HEK293 (cell line): ENCODE results near the gene PAM.

ENCODE experiments used
- CTCF ChIA-PET: fragments of 350-600 bp; formaldehyde crosslinking; extraction: SDS; loops from one replicate; lab custom pipeline; 2021; ENCODE audit warnings: antibody characterized with exemption; lab: Yijun Ruan, JAX
- POLR2A ChIA-PET: fragments of 300-600 bp; formaldehyde crosslinking; extraction: SDS; loops from one replicate; lab custom pipeline; 2020; ENCODE audit warnings: antibody characterized with exemption, inconsistent platforms; lab: Yijun Ruan, JAX
- H3K27ac ChIP-seq: fragments of 200-500 bp; sonication (Bioruptor generic); 2 replicates; pipeline ENCODE4 v1.5.1; 2014; ENCODE audit warnings: low read depth, low read length, control low read depth, inconsistent platforms; ENCODE audit errors: extremely low read depth
- H3K36me3 ChIP-seq, 2 experiments: fragments of 200-500 bp in 1 of 2; sonication (Bioruptor generic) in 1 of 2; 1 replicate in 1 of 2; 2 replicates in 1 of 2; pipeline ENCODE4 v1.5.1; 2014 to 2017; ENCODE audit warnings: inconsistent platforms in 2 of 2, low read length in 2 of 2; ENCODE audit not compliant: control insufficient read depth in 2 of 2, insufficient read depth in 1 of 2
- H3K4me1 ChIP-seq: fragments of 200-500 bp; sonication (Bioruptor generic); 2 replicates; pipeline ENCODE4 v1.5.1; 2014; ENCODE audit warnings: mild to moderate bottlenecking, low read length, inconsistent platforms; ENCODE audit not compliant: control insufficient read depth, insufficient read depth
- H3K4me3 ChIP-seq: 2 replicates; pipeline ENCODE4 v1.5.1; 2011; ENCODE audit warnings: low read depth, mild to moderate bottlenecking, control low read depth, low read length, moderate library complexity
- H3K9me3 ChIP-seq: fragments of 200-500 bp; sonication (Bioruptor generic); 2 replicates; pipeline ENCODE4 v1.5.1; 2014; ENCODE audit warnings: low read depth, low read length, inconsistent platforms; ENCODE audit not compliant: control insufficient read depth, insufficient read depth
- BCL11A ChIP-seq: fragments of 450-650 bp; formaldehyde crosslinking; IDR thresholded peaks from 2 replicates; pipeline ENCODE4 v1.5.1; 2016; ENCODE audit warnings: low read depth, missing biosample characterization, missing genetic modification characterization
- KLF16 ChIP-seq: fragments of 450-650 bp; formaldehyde crosslinking; IDR thresholded peaks from 2 replicates; pipeline ENCODE4 v1.5.1; 2017; ENCODE audit warnings: missing biosample characterization, missing genetic modification characterization
- OSR2 ChIP-seq: fragments of 450-650 bp; formaldehyde crosslinking; IDR thresholded peaks from 2 replicates; pipeline ENCODE4 v1.5.1; 2016; ENCODE audit warnings: missing biosample characterization, missing genetic modification characterization
- SCRT2 ChIP-seq: fragments of 450-650 bp; formaldehyde crosslinking; IDR thresholded peaks from 2 replicates; pipeline ENCODE4 v1.5.1; 2016; ENCODE audit warnings: missing biosample characterization, missing genetic modification characterization
- ZBTB1 ChIP-seq: fragments of 450-650 bp; formaldehyde crosslinking; IDR thresholded peaks from 2 replicates; pipeline ENCODE4 v1.5.1; 2016; ENCODE audit warnings: missing biosample characterization, missing genetic modification characterization
- ZBTB17 ChIP-seq: fragments of 450-650 bp; formaldehyde crosslinking; IDR thresholded peaks from 2 replicates; pipeline ENCODE4 v1.5.1; 2016; ENCODE audit warnings: missing biosample characterization, missing genetic modification characterization
- ZFP37 ChIP-seq: fragments of 450-650 bp; formaldehyde crosslinking; IDR thresholded peaks from 2 replicates; pipeline ENCODE4 v1.5.1; 2016; ENCODE audit warnings: missing biosample characterization, missing genetic modification characterization
- ZNF140 ChIP-seq: fragments of 450-650 bp; formaldehyde crosslinking; IDR thresholded peaks from 2 replicates; pipeline ENCODE4 v1.5.1; 2016; ENCODE audit warnings: missing biosample characterization, missing genetic modification characterization
- ZNF155 ChIP-seq: fragments of 450-650 bp; formaldehyde crosslinking; IDR thresholded peaks from 2 replicates; pipeline ENCODE4 v1.5.1; 2016; ENCODE audit warnings: missing biosample characterization, missing genetic modification characterization
- ZNF175 ChIP-seq: fragments of 450-650 bp; formaldehyde crosslinking; IDR thresholded peaks from 2 replicates; pipeline ENCODE4 v1.5.1; 2016; ENCODE audit warnings: missing biosample characterization, missing genetic modification characterization
- ZNF354C ChIP-seq: fragments of 450-650 bp; formaldehyde crosslinking; IDR thresholded peaks from 2 replicates; pipeline ENCODE4 v1.5.1; 2016; ENCODE audit warnings: missing biosample characterization, missing genetic modification characterization, low read depth, borderline replicate concordance
- ZNF37A ChIP-seq: fragments of 450-650 bp; IDR thresholded peaks from 2 replicates; pipeline ENCODE4 v1.5.1; 2018; ENCODE audit warnings: missing biosample characterization, missing genetic modification characterization
- ZNF423 ChIP-seq: fragments of 450-650 bp; formaldehyde crosslinking; IDR thresholded peaks from 2 replicates; pipeline ENCODE4 v1.5.1; 2016; ENCODE audit warnings: missing biosample characterization, missing genetic modification characterization
- ZNF426 ChIP-seq: fragments of 450-650 bp; formaldehyde crosslinking; IDR thresholded peaks from 2 replicates; pipeline ENCODE4 v1.5.1; 2017; ENCODE audit warnings: missing biosample characterization, missing genetic modification characterization, mild to moderate bottlenecking, inconsistent platforms, moderate library complexity
- ZNF549 ChIP-seq: fragments of 450-650 bp; IDR thresholded peaks from 2 replicates; pipeline ENCODE4 v1.5.1; 2018; ENCODE audit warnings: missing biosample characterization, missing genetic modification characterization, mild to moderate bottlenecking, inconsistent platforms, moderate library complexity
- ZNF555 ChIP-seq: fragments of 450-650 bp; formaldehyde crosslinking; conservative IDR thresholded peaks from 2 replicates; pipeline ENCODE4 v1.5.1; 2017; ENCODE audit warnings: missing biosample characterization, mild to moderate bottlenecking, missing genetic modification characterization, inconsistent platforms
- ZNF585B ChIP-seq: fragments of 450-650 bp; formaldehyde crosslinking; IDR thresholded peaks from 2 replicates; pipeline ENCODE4 v1.5.1; 2016; ENCODE audit warnings: missing biosample characterization, missing genetic modification characterization
- ZNF623 ChIP-seq: fragments of 450-650 bp; formaldehyde crosslinking; IDR thresholded peaks from 2 replicates; pipeline ENCODE4 v1.5.1; 2016; ENCODE audit warnings: missing biosample characterization, missing genetic modification characterization
- ZNF626 ChIP-seq: fragments of 450-650 bp; sonication (Bioruptor Pico); formaldehyde crosslinking; IDR thresholded peaks from 2 replicates; pipeline ENCODE4 v1.5.1; 2018; ENCODE audit warnings: missing biosample characterization, missing genetic modification characterization, inconsistent platforms
- ZNF654 ChIP-seq: fragments of 450-650 bp; formaldehyde crosslinking; IDR thresholded peaks from 2 replicates; pipeline ENCODE4 v1.5.1; 2016; ENCODE audit warnings: low read depth, missing biosample characterization, missing genetic modification characterization
- ZNF658 ChIP-seq: fragments of 450-650 bp; formaldehyde crosslinking; IDR thresholded peaks from 2 replicates; pipeline ENCODE4; 2016; ENCODE audit warnings: missing biosample characterization, missing genetic modification characterization
- ZNF707 ChIP-seq: fragments of 450-650 bp; formaldehyde crosslinking; IDR thresholded peaks from 2 replicates; pipeline ENCODE4 v1.5.1; 2016; ENCODE audit warnings: missing biosample characterization, missing genetic modification characterization
- ZNF785 ChIP-seq: fragments of 450-650 bp; formaldehyde crosslinking; IDR thresholded peaks from 2 replicates; pipeline ENCODE4 v1.5.1; 2016; ENCODE audit warnings: missing biosample characterization, missing genetic modification characterization
- ZXDB ChIP-seq: fragments of 450-650 bp; formaldehyde crosslinking; IDR thresholded peaks from 2 replicates; pipeline ENCODE4 v1.5.1; 2016; ENCODE audit warnings: missing biosample characterization, missing genetic modification characterization
- TF ChIP-seq, protein P1 (sequence below): fragments of 450-650 bp; formaldehyde crosslinking; IDR thresholded peaks from 2 replicates; pipeline ENCODE4 v1.5.1; 2016; ENCODE audit warnings: missing biosample characterization, missing genetic modification characterization, borderline replicate concordance
- TF ChIP-seq, protein P2 (sequence below): fragments of 450-650 bp; formaldehyde crosslinking; IDR thresholded peaks from 2 replicates; pipeline ENCODE4 v1.5.1; 2016; ENCODE audit warnings: missing biosample characterization, missing genetic modification characterization
- TF ChIP-seq, protein P3 (sequence below): fragments of 450-650 bp; formaldehyde crosslinking; IDR thresholded peaks from 2 replicates; pipeline ENCODE4 v1.5.1; 2017; ENCODE audit warnings: missing biosample characterization, missing genetic modification characterization
- TF ChIP-seq, protein P4 (sequence below): fragments of 450-650 bp; formaldehyde crosslinking; IDR thresholded peaks from 2 replicates; pipeline ENCODE4 v1.5.1; 2016; ENCODE audit warnings: missing biosample characterization, missing genetic modification characterization

PAM gene

DNA sequence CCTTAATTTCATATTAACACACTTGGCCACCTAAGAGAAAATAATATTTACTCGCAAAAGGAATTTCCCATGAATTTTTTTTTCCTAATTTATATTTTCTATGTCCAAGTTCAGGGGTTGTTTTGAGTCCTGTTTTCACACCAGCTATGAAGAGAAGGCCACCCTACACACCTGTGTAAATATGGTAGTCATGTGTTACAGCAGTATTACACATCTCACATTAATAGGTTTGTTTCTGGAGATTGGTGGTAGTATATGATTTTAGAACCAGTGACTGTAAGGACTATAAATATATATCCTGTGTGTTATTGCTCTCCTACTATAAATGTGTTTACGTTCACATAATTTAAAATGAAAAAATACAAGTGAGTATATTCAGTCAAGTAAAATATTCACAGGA, 147.5 kb downstream of the PAM start:
- Histone ChIP-seq H3K9me3 (no peaks in the 10 kb centered on the region), H3K36me3 (no peaks in the 10 kb centered on the region), H3K27ac (no peak overlapping the region), H3K4me3 (no peak overlapping the region), H3K4me1 (peaks cover 9% of the 10 kb centered on the region)
- POLR2A ChIA-PET: no interaction called here
- CTCF ChIA-PET: no interaction called here
- TF ChIP-seq KLF16 (no peak), ZNF585B (no peak), ZNF555 (no peak), ZNF155 (tag by site-specific recombination) (no peak), BCL11A (tag by site-specific recombination) (no peak), ZNF785 (tag by site-specific recombination) (no peak), ZBTB17 (no peak), ZNF549 (no peak), ZNF175 (no peak), ZNF423 (tag by site-specific recombination) (no peak), ZNF37A (tag by site-specific recombination) (no peak), ZBTB1 (tag by site-specific recombination) (no peak)
- TF ChIP-seq, protein P1, sequence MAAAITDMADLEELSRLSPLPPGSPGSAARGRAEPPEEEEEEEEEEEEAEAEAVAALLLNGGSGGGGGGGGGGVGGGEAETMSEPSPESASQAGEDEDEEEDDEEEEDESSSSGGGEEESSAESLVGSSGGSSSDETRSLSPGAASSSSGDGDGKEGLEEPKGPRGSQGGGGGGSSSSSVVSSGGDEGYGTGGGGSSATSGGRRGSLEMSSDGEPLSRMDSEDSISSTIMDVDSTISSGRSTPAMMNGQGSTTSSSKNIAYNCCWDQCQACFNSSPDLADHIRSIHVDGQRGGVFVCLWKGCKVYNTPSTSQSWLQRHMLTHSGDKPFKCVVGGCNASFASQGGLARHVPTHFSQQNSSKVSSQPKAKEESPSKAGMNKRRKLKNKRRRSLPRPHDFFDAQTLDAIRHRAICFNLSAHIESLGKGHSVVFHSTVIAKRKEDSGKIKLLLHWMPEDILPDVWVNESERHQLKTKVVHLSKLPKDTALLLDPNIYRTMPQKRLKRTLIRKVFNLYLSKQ (tag by site-specific recombination): no peak

DNA sequence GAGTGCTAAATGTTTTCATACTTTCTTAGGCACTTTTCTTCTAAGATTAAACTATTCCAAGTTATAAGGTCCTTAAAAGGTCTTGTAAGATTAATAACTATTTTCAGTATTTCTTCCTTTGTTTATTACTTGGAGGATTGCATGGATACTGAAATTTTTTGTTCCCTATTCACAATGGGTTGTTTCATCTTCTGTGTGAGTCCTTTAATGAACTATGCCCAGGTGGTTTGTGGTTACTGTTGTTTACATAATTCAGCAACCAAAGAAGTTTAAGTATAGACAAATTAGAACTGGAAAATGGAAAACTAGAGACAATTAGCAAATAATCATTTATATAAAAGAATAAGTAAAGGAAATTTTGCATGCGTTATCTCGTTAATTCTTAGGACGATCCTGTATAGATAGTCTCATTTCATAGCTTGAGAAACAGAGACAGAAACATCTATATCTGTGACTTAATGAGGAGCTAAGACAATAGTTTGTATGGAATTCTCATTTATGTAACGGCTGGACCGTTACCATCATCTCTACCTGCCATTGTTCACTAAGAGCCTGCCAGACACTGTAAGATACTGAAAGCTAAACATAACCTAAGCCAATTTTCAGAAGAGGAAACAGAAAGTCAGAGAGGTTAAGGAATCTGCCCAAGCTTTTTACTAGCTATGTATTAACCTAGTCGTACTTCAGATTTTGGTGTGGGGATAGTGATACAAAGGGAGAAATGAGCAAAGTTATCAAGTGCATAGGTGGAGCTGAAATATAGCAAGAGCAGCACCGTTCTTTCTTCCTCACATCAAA, 148.2 kb downstream of the PAM start:
- no peaks in the 10 kb centered on the region for H3K9me3 ChIP-seq
- H3K4me3 ChIP-seq: no peak overlapping the region
- CTCF ChIA-PET: interaction anchor here (0.6 kb wide), 1 partner anchor 64 kb away, joined by 3 read pairs; no protein-coding TSS in a partner anchor
- TF ChIP-seq ZXDB: no peak
- TF ChIP-seq, protein P2, sequence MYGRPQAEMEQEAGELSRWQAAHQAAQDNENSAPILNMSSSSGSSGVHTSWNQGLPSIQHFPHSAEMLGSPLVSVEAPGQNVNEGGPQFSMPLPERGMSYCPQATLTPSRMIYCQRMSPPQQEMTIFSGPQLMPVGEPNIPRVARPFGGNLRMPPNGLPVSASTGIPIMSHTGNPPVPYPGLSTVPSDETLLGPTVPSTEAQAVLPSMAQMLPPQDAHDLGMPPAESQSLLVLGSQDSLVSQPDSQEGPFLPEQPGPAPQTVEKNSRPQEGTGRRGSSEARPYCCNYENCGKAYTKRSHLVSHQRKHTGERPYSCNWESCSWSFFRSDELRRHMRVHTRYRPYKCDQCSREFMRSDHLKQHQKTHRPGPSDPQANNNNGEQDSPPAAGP (tag by site-specific recombination): no peak
- TF ChIP-seq ZNF623 (tag by site-specific recombination): no peak
- no peak for TF ChIP-seq ZNF140 (tag by site-specific recombination)
- TF ChIP-seq SCRT2: no peak
- no peak for TF ChIP-seq ZNF426 (tag by site-specific recombination)
- no peak for TF ChIP-seq ZNF354C
- no peak for TF ChIP-seq ZFP37
- TF ChIP-seq ZNF654 (tag by site-specific recombination): no peak
- TF ChIP-seq ZNF707 (tag by site-specific recombination): no peak
- TF ChIP-seq, protein P3, sequence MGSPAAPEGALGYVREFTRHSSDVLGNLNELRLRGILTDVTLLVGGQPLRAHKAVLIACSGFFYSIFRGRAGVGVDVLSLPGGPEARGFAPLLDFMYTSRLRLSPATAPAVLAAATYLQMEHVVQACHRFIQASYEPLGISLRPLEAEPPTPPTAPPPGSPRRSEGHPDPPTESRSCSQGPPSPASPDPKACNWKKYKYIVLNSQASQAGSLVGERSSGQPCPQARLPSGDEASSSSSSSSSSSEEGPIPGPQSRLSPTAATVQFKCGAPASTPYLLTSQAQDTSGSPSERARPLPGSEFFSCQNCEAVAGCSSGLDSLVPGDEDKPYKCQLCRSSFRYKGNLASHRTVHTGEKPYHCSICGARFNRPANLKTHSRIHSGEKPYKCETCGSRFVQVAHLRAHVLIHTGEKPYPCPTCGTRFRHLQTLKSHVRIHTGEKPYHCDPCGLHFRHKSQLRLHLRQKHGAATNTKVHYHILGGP: no peak
- TF ChIP-seq, protein P4, sequence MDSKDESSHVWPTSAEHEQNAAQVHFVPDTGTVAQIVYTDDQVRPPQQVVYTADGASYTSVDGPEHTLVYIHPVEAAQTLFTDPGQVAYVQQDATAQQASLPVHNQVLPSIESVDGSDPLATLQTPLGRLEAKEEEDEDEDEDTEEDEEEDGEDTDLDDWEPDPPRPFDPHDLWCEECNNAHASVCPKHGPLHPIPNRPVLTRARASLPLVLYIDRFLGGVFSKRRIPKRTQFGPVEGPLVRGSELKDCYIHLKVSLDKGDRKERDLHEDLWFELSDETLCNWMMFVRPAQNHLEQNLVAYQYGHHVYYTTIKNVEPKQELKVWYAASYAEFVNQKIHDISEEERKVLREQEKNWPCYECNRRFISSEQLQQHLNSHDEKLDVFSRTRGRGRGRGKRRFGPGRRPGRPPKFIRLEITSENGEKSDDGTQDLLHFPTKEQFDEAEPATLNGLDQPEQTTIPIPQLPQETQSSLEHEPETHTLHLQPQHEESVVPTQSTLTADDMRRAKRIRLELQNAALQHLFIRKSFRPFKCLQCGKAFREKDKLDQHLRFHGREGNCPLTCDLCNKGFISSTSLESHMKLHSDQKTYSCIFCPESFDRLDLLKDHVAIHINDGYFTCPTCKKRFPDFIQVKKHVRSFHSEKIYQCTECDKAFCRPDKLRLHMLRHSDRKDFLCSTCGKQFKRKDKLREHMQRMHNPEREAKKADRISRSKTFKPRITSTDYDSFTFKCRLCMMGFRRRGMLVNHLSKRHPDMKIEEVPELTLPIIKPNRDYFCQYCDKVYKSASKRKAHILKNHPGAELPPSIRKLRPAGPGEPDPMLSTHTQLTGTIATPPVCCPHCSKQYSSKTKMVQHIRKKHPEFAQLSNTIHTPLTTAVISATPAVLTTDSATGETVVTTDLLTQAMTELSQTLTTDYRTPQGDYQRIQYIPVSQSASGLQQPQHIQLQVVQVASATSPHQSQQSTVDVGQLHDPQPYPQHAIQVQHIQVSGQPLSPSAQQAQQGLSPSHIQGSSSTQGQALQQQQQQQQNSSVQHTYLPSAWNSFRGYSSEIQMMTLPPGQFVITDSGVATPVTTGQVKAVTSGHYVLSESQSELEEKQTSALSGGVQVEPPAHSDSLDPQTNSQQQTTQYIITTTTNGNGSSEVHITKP (tag by site-specific recombination): no peak
- TF ChIP-seq ZNF626 (tag by site-specific recombination): no peak
- TF ChIP-seq ZNF658 (tag by site-specific recombination): no peak
- TF ChIP-seq OSR2 (tag by site-specific recombination): no peak
- TF ChIP-seq, all 188 proteins: peak for 0
- Histone ChIP-seq H3K4me1 (peaks cover 9% of the 10 kb centered on the region), H3K27ac (no peak overlapping the region), H3K36me3 (no peaks in the 10 kb centered on the region)
- POLR2A ChIA-PET: no interaction called here
